ENCODE measurements around the gene GNB1. TPM values are rescaled to one million over a fixed set of nuclear protein-coding genes. Genes with fewer than 3 reads are reported as not detected.
"Not testable (repeated sequence)": the region's sequence is repeated elsewhere in the genome, so short reads cannot be mapped to it uniquely, and the experiment has no call there.

GNB1 gene
- total RNA-seq, 1 donor from 2014 or later: 398 TPM

GRCh38 chr1:1862905-1863547, 27.9 kb downstream of the GNB1 start:
- Mint-ChIP-seq H3K36me3 (ENCODE audit: low read depth) (peaks cover 12% of the 10 kb centered on the region), H3K9me3 (no peaks in the 10 kb centered on the region), H3K4me1 (ENCODE audit: low read depth) (peaks cover 24% of the 10 kb centered on the region), H3K27ac (peak overlapping the region; percentile 28), H3K4me3 (no peak overlapping the region), H3K27me3 (ENCODE audit: insufficient read depth) (no peaks in the 10 kb centered on the region)
- intact Hi-C loops (cut with micrococcal nuclease): no loop called here
- DNase-seq (ENCODE audit: low spot score): no peak

- H3K27me3 Mint-ChIP-seq (ENCODE audit: insufficient read depth); DNase-seq (ENCODE audit: low spot score); H3K4me3 Mint-ChIP-seq; H3K9me3 Mint-ChIP-seq; H3K27ac Mint-ChIP-seq; intact Hi-C loops (cut with micrococcal nuclease): not testable (repeated sequence)
- Mint-ChIP-seq H3K36me3 (ENCODE audit: low read depth) (peaks cover 15% of the 10 kb centered on the region), H3K4me1 (ENCODE audit: low read depth) (peaks cover 24% of the 10 kb centered on the region)
Measured at GRCh38 chr1:1861761-1862310, 29.1 kb downstream of the GNB1 start.

- H3K27ac Mint-ChIP-seq: no peak overlapping the region
- intact Hi-C loops (cut with micrococcal nuclease): no loop called here
- peaks cover 15% of the 10 kb centered on the region for H3K36me3 Mint-ChIP-seq (ENCODE audit: low read depth)
- H3K9me3 Mint-ChIP-seq: no peaks in the 10 kb centered on the region
- DNase-seq (ENCODE audit: low spot score): no peak
- no peak overlapping the region for H3K4me3 Mint-ChIP-seq
- H3K27me3 Mint-ChIP-seq (ENCODE audit: insufficient read depth): no peaks in the 10 kb centered on the region
- peaks cover 24% of the 10 kb centered on the region for H3K4me1 Mint-ChIP-seq (ENCODE audit: low read depth)
Measured at GRCh38 chr1:1861339-1861730, 29.6 kb downstream of the GNB1 start.

GRCh38 chr1:1859970-1860697, 30.8 kb downstream of the GNB1 start:
- H3K27me3 Mint-ChIP-seq (ENCODE audit: insufficient read depth); H3K27ac Mint-ChIP-seq; DNase-seq (ENCODE audit: low spot score); H3K4me3 Mint-ChIP-seq; H3K9me3 Mint-ChIP-seq; intact Hi-C loops (cut with micrococcal nuclease): not testable (repeated sequence)
- peaks cover 24% of the 10 kb centered on the region for H3K4me1 Mint-ChIP-seq (ENCODE audit: low read depth)
- H3K36me3 Mint-ChIP-seq (ENCODE audit: low read depth): peaks cover 15% of the 10 kb centered on the region

GRCh38 chr1:1858382-1859086, 32.4 kb downstream of the GNB1 start:
- intact Hi-C loops (cut with micrococcal nuclease): no loop called here
- Mint-ChIP-seq H3K36me3 (ENCODE audit: low read depth) (peaks cover 14% of the 10 kb centered on the region), H3K27me3 (ENCODE audit: insufficient read depth) (no peaks in the 10 kb centered on the region), H3K27ac (no peak overlapping the region), H3K4me3 (no peak overlapping the region), H3K4me1 (ENCODE audit: low read depth) (peaks cover 27% of the 10 kb centered on the region), H3K9me3 (no peaks in the 10 kb centered on the region)
- DNase-seq (ENCODE audit: low spot score): no peak

GRCh38 chr1:1857096-1857703, 33.7 kb downstream of the GNB1 start:
- DNase-seq (ENCODE audit: low spot score): no peak
- Mint-ChIP-seq H3K27ac (no peak overlapping the region), H3K4me3 (no peak overlapping the region), H3K36me3 (ENCODE audit: low read depth) (peaks cover 17% of the 10 kb centered on the region), H3K4me1 (ENCODE audit: low read depth) (peaks cover 30% of the 10 kb centered on the region), H3K9me3 (no peaks in the 10 kb centered on the region), H3K27me3 (ENCODE audit: insufficient read depth) (no peaks in the 10 kb centered on the region)
- intact Hi-C loops (cut with micrococcal nuclease): no loop called here

GRCh38 chr1:1856161-1856560, 34.7 kb downstream of the GNB1 start:
- H3K27ac Mint-ChIP-seq; H3K4me3 Mint-ChIP-seq; H3K27me3 Mint-ChIP-seq (ENCODE audit: insufficient read depth); H3K9me3 Mint-ChIP-seq; intact Hi-C loops (cut with micrococcal nuclease); DNase-seq (ENCODE audit: low spot score): not testable (repeated sequence)
- Mint-ChIP-seq H3K4me1 (ENCODE audit: low read depth) (peaks cover 30% of the 10 kb centered on the region), H3K36me3 (ENCODE audit: low read depth) (peaks cover 17% of the 10 kb centered on the region)

GRCh38 chr1:1853593-1854257, 37.2 kb downstream of the GNB1 start:
- Mint-ChIP-seq H3K27me3 (ENCODE audit: insufficient read depth) (no peaks in the 10 kb centered on the region), H3K27ac (no peak overlapping the region), H3K9me3 (no peaks in the 10 kb centered on the region), H3K36me3 (ENCODE audit: low read depth) (peaks cover 19% of the 10 kb centered on the region), H3K4me1 (ENCODE audit: low read depth) (peaks cover 35% of the 10 kb centered on the region), H3K4me3 (no peak overlapping the region)
- DNase-seq (ENCODE audit: low spot score): no peak
- intact Hi-C loops (cut with micrococcal nuclease): no loop called here

GRCh38 chr1:1852619-1853414, 38.1 kb downstream of the GNB1 start:
- Mint-ChIP-seq H3K27ac (peak overlapping the region; percentile 28), H3K4me1 (ENCODE audit: low read depth) (peaks cover 29% of the 10 kb centered on the region), H3K36me3 (ENCODE audit: low read depth) (peaks cover 19% of the 10 kb centered on the region), H3K9me3 (no peaks in the 10 kb centered on the region), H3K4me3 (no peak overlapping the region), H3K27me3 (ENCODE audit: insufficient read depth) (no peaks in the 10 kb centered on the region)
- DNase-seq (ENCODE audit: low spot score): no peak
- intact Hi-C loops (cut with micrococcal nuclease): no loop called here

GRCh38 chr1:1847890-1848289, 43.0 kb downstream of the GNB1 start:
- Mint-ChIP-seq H3K9me3 (no peaks in the 10 kb centered on the region), H3K27ac (no peak overlapping the region), H3K4me3 (no peak overlapping the region), H3K27me3 (ENCODE audit: insufficient read depth) (no peaks in the 10 kb centered on the region), H3K36me3 (ENCODE audit: low read depth) (peaks cover 14% of the 10 kb centered on the region), H3K4me1 (ENCODE audit: low read depth) (peaks cover 30% of the 10 kb centered on the region)
- intact Hi-C loops (cut with micrococcal nuclease): no loop called here
- DNase-seq (ENCODE audit: low spot score): no peak

GRCh38 chr1:1847061-1847850, 43.6 kb downstream of the GNB1 start:
- H3K9me3 Mint-ChIP-seq: no peaks in the 10 kb centered on the region
- H3K4me3 Mint-ChIP-seq: no peak overlapping the region
- no peaks in the 10 kb centered on the region for H3K27me3 Mint-ChIP-seq (ENCODE audit: insufficient read depth)
- DNase-seq (ENCODE audit: low spot score): no peak
- H3K36me3 Mint-ChIP-seq (ENCODE audit: low read depth): peaks cover 14% of the 10 kb centered on the region
- no peak overlapping the region for H3K27ac Mint-ChIP-seq
- peaks cover 29% of the 10 kb centered on the region for H3K4me1 Mint-ChIP-seq (ENCODE audit: low read depth)
- intact Hi-C loops (cut with micrococcal nuclease): no loop called here

All from activated T-helper 1 cell treated with anti-CD3 and anti-CD28 coated beads, Interleukin-12 subunit alpha, Interleukin-12 subunit beta, Interleukin-2, Interleukin-4 antibody, amounts not matched to agents 30 ng/mL and 10 ng/mL and 1 ng/mL, durations not matched to agents 14 hours and 24 hours and 36 hours (primary cell).